Loucy (cell line): ENCODE measurements around the gene MAPKAP1.

Experiments
- H2AFZ ChIP-seq: fragments of 200-600 bp; sonication (generic); 2 replicates; pipeline ENCODE4 v1.6.0; 2016; ENCODE audit warnings: antibody characterized with exemption, mild to moderate bottlenecking, low read length, moderate library complexity
- H3F3A ChIP-seq: fragments of 200-600 bp; 2 replicates; pipeline ENCODE4 v1.6.0; 2016; ENCODE audit warnings: antibody characterized with exemption, low read depth, mild to moderate bottlenecking
- H3K27me3 ChIP-seq: fragments of 200-600 bp; sonication (generic); 2 replicates; pipeline ENCODE4 v1.6.1; 2014; ENCODE audit warnings: low read length, mild to moderate bottlenecking; ENCODE audit not compliant: insufficient read depth, poor library complexity, severe bottlenecking
- H3K36me3 ChIP-seq: fragments of 200-600 bp; sonication (generic); 2 replicates; pipeline ENCODE4 v1.6.1; 2016; ENCODE audit warnings: low read length; ENCODE audit not compliant: insufficient read depth
- H3K4me1 ChIP-seq: fragments of 200-600 bp; sonication (generic); 2 replicates; pipeline ENCODE4 v1.5.1; 2014; ENCODE audit warnings: low read length, mild to moderate bottlenecking; ENCODE audit not compliant: insufficient read depth, poor library complexity, severe bottlenecking
- H3K4me2 ChIP-seq: fragments of 200-600 bp; sonication (generic); 2 replicates; pipeline ENCODE4 v1.6.0; 2014; ENCODE audit warnings: antibody characterized with exemption, low read length, low read depth, mild to moderate bottlenecking; ENCODE audit not compliant: poor library complexity, severe bottlenecking
- H3K4me3 ChIP-seq: fragments of 200-600 bp; sonication (generic); 2 replicates; pipeline ENCODE4 v1.5.1; 2014; ENCODE audit warnings: low read length, mild to moderate bottlenecking, mixed read lengths; ENCODE audit not compliant: poor library complexity, severe bottlenecking
- H3K79me2 ChIP-seq: fragments of 200-600 bp; sonication (generic); 2 replicates; pipeline ENCODE4 v1.6.1; 2014; ENCODE audit warnings: low read length; ENCODE audit not compliant: insufficient read depth
- H3K9ac ChIP-seq: fragments of 200-600 bp; sonication (generic); 2 replicates; pipeline ENCODE4 v1.6.0; 2014; ENCODE audit warnings: mild to moderate bottlenecking, low read depth, low read length, moderate library complexity; ENCODE audit not compliant: poor library complexity, severe bottlenecking
- H3K9me2 ChIP-seq: fragments of 200-600 bp; sonication (generic); replicated peaks from 2 replicates; pipeline ENCODE4 v1.6.1; 2016; ENCODE audit warnings: low read depth, low read length, mixed read lengths
- H3K9me3 ChIP-seq: fragments of 200-600 bp; sonication (generic); 2 replicates; pipeline ENCODE4 v1.6.1; 2014; ENCODE audit warnings: mild to moderate bottlenecking, antibody characterized with exemption, low read length, low read depth; ENCODE audit not compliant: insufficient read depth
- H4K20me1 ChIP-seq: fragments of 200-600 bp; sonication (generic); 2 replicates; pipeline ENCODE4 v1.6.0; 2014; ENCODE audit warnings: antibody characterized with exemption, low read length, mild to moderate bottlenecking; ENCODE audit not compliant: insufficient read depth, poor library complexity, severe bottlenecking
- EZH2phosphoT487 ChIP-seq: fragments of 200-600 bp; IDR thresholded peaks from 2 replicates; pipeline ENCODE4 v1.6.1; 2018; ENCODE audit warnings: antibody characterized with exemption, mild to moderate bottlenecking, moderate library complexity, borderline replicate concordance
- TF ChIP-seq, protein P1 (sequence below): fragments of 200-600 bp; sonication (generic); conservative IDR thresholded peaks from 2 replicates; pipeline ENCODE4 v1.5.1; 2014; ENCODE audit warnings: mild to moderate bottlenecking, antibody characterized with exemption, low read length

The MAPKAP1 gene

DNA sequence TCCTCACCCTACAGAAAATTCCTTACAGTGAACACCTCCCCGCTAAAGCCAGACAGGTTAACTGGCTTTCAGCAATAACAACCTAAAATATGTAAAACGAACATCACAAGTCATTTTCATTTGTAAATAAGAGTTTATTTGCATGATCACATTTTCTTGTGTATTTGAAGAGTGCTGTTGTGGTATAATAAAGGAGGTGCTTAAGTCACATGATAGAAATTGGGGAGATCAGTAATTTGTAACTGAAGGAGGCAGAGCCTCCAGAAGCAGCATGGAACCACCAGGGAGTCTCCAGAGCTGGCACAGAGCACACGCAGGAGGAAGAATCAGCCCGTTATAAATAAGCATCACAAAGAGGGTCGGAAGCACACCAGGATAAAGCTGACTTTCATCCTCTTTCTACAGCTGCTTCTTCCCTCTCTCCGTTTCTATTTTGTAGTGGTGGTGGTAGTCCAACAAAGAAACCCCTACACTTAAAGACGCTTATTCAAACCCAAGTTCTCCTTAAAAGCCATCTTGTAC, 210.6 kb downstream of the MAPKAP1 start:
- Histone ChIP-seq H3K9me2 (no peaks in the 10 kb centered on the region), H3K79me2 (no peaks in the 10 kb centered on the region), H3K36me3 (peaks cover 2% of the 10 kb centered on the region; the same call in 1 of the 2 replicates), H3K4me3 (no peak overlapping the region), H2AFZ (no peak overlapping the region), H3K9me3 (no peaks in the 10 kb centered on the region), H3K9ac (no peak overlapping the region), H3K4me2 (no peak overlapping the region), H3K27me3 (no peaks in the 10 kb centered on the region), H3K4me1 (no peaks in the 10 kb centered on the region), H4K20me1 (no peaks in the 10 kb centered on the region), H3F3A (no peaks in the 10 kb centered on the region)
- TF ChIP-seq, protein P1, sequence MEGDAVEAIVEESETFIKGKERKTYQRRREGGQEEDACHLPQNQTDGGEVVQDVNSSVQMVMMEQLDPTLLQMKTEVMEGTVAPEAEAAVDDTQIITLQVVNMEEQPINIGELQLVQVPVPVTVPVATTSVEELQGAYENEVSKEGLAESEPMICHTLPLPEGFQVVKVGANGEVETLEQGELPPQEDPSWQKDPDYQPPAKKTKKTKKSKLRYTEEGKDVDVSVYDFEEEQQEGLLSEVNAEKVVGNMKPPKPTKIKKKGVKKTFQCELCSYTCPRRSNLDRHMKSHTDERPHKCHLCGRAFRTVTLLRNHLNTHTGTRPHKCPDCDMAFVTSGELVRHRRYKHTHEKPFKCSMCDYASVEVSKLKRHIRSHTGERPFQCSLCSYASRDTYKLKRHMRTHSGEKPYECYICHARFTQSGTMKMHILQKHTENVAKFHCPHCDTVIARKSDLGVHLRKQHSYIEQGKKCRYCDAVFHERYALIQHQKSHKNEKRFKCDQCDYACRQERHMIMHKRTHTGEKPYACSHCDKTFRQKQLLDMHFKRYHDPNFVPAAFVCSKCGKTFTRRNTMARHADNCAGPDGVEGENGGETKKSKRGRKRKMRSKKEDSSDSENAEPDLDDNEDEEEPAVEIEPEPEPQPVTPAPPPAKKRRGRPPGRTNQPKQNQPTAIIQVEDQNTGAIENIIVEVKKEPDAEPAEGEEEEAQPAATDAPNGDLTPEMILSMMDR: no peak
- TF ChIP-seq EZH2phosphoT487: no peak

- Histone ChIP-seq H2AFZ (no peak overlapping the region), H3K4me3 (no peak overlapping the region), H3K79me2 (no peaks in the 10 kb centered on the region), H3K36me3 (no peaks in the 10 kb centered on the region), H3K4me1 (no peaks in the 10 kb centered on the region), H4K20me1 (no peaks in the 10 kb centered on the region), H3K9ac (no peak overlapping the region), H3K9me3 (no peaks in the 10 kb centered on the region), H3K9me2 (no peaks in the 10 kb centered on the region), H3K27me3 (no peaks in the 10 kb centered on the region), H3K4me2 (no peak overlapping the region), H3F3A (no peaks in the 10 kb centered on the region)
- no peak for TF ChIP-seq EZH2phosphoT487
These were observed 211.6 kb downstream of the MAPKAP1 start for GRCh38 chr9:125495172-125496119.

DNA sequence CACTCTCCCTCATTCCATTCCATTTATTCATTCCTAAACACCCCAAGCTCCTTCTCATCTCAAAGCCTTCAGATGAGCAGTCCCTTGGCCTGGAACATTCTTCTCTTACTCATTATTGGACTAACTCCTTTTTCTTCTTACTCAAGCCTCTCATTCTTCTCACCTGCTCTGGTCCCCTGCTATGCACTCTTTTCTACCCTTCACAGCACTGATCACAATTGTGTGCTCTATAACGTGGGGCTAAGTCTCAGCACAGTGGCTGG, 212.4 kb downstream of the MAPKAP1 start:
- no peaks in the 10 kb centered on the region for H3K27me3 ChIP-seq
- H3K9me3 ChIP-seq: no peaks in the 10 kb centered on the region
- no peaks in the 10 kb centered on the region for H3K4me1 ChIP-seq
- TF ChIP-seq EZH2phosphoT487: no peak
- TF ChIP-seq, protein P1: no peak
- H3K9ac ChIP-seq: no peak overlapping the region
- H2AFZ ChIP-seq: no peak overlapping the region
- H3K4me3 ChIP-seq: no peak overlapping the region
- no peaks in the 10 kb centered on the region for H3K79me2 ChIP-seq
- no peaks in the 10 kb centered on the region for H3K9me2 ChIP-seq
- H4K20me1 ChIP-seq: no peaks in the 10 kb centered on the region
- no peaks in the 10 kb centered on the region for H3K36me3 ChIP-seq
- no peak overlapping the region for H3K4me2 ChIP-seq
- no peaks in the 10 kb centered on the region for H3F3A ChIP-seq
